GM19463 (cell line): ENCODE results near the gene SLC25A51.

Experiments
- ATAC-seq: cut with Tn5 transposase; IDR thresholded peaks from one replicate; pipeline ENCODE4 v1.9.1; 2021; ENCODE audit warnings: mild to moderate bottlenecking, moderate library complexity; ENCODE audit not compliant: unreplicated experiment

Gene SLC25A51

GRCh38 chr9:37937366-37937765 lies 33.4 kb upstream of the SLC25A51 start:
- no peak for ATAC-seq

GRCh38 chr9:37936965-37937364 lies 33.0 kb upstream of the SLC25A51 start:
- ATAC-seq, result no peak

- no peak for ATAC-seq
These were observed 32.4 kb upstream of the SLC25A51 start for GRCh38 chr9:37936376-37936775.

GRCh38 chr9:37935096-37935495 lies 31.2 kb upstream of the SLC25A51 start:
- no peak for ATAC-seq

GRCh38 chr9:37931592-37931991 lies 27.7 kb upstream of the SLC25A51 start:
- ATAC-seq, result no peak

- ATAC-seq, result no peak
These were observed 25.5 kb upstream of the SLC25A51 start for GRCh38 chr9:37929441-37929895.

GRCh38 chr9:37928552-37929430 lies 24.9 kb upstream of the SLC25A51 start:
- no peak for ATAC-seq

- no peak for ATAC-seq
These were observed 23.9 kb upstream of the SLC25A51 start for GRCh38 chr9:37927601-37928551.

- ATAC-seq, result no peak
These were observed 23.2 kb upstream of the SLC25A51 start for GRCh38 chr9:37927132-37927531.

- ATAC-seq, result no peak
These were observed 22.8 kb upstream of the SLC25A51 start for GRCh38 chr9:37926737-37927118.

GRCh38 chr9:37925786-37926736 lies 22.1 kb upstream of the SLC25A51 start:
- ATAC-seq, result no peak

GRCh38 chr9:37925006-37925405 lies 21.1 kb upstream of the SLC25A51 start:
- ATAC-seq, result no peak

- ATAC-seq, result no peak
These were observed 20.6 kb upstream of the SLC25A51 start for GRCh38 chr9:37924538-37924937.

GRCh38 chr9:37923796-37924427 lies 20.0 kb upstream of the SLC25A51 start:
- ATAC-seq, result no peak

GRCh38 chr9:37923118-37923795 lies 19.3 kb upstream of the SLC25A51 start:
- ATAC-seq, result no peak

GRCh38 chr9:37922363-37923117 lies 18.6 kb upstream of the SLC25A51 start:
- no peak for ATAC-seq

GRCh38 chr9:37921546-37922300 lies 17.8 kb upstream of the SLC25A51 start:
- ATAC-seq, result no peak

- no peak for ATAC-seq
These were observed 17.2 kb upstream of the SLC25A51 start for GRCh38 chr9:37921168-37921510.
